Gastroesophageal sphincter (tissue), 4 donors: ENCODE results near the gene SEZ6L. TPM values are rescaled to one million over a fixed set of nuclear protein-coding genes. Genes with fewer than 3 reads are reported as not detected.

ENCODE experiments used
- ATAC-seq: fragments of 150-250 bp; one replicate; pipeline ENCODE4 v1.9.1; 2016; ENCODE audit warnings: mild to moderate bottlenecking, moderate library complexity
- H3K27ac ChIP-seq, 4 donors: fragments of 200-600 bp; sonication (generic) in 3 of 4; 1 replicate in 3 of 4; 2 replicates in 1 of 4; pipeline ENCODE4 v1.5.1; 2016 to 2019
- H3K27me3 ChIP-seq: fragments of 200-600 bp; sonication (generic); one replicate; pipeline ENCODE4 v1.5.1; 2019
- H3K36me3 ChIP-seq, 2 donors: fragments of 200-600 bp; sonication (generic); one replicate each; pipeline ENCODE4 v1.5.1; 2019; ENCODE audit warnings: control low read depth in 1 of 2
- H3K4me1 ChIP-seq, 3 donors: fragments of 200-600 bp; sonication (generic); 1 replicate in 2 of 3; 2 replicates in 1 of 3; pipeline ENCODE4 v1.5.1; 2016 to 2019; ENCODE audit warnings: control low read depth in 2 of 3
- H3K4me3 ChIP-seq, 2 donors: fragments of 200-600 bp; sonication (generic); one replicate each; pipeline ENCODE4 v1.5.1; 2019; ENCODE audit warnings: mild to moderate bottlenecking in 1 of 2, moderate library complexity in 1 of 2
- H3K9me3 ChIP-seq, 3 donors: fragments of 200-600 bp; sonication (generic); one replicate each; pipeline ENCODE4 v1.5.1; 2017 to 2019; ENCODE audit warnings: control low read depth in 2 of 3
- CTCF ChIP-seq, 4 experiments: fragments of 200-600 bp in 2 of 4; fragments of 450-650 bp in 2 of 4; sonication (generic) in 1 of 4; IDR thresholded peaks; one replicate each; pipeline ENCODE4 v1.5.1; 2017 to 2019; ENCODE audit warnings: antibody characterized with exemption in 4 of 4, mild to moderate bottlenecking in 2 of 4, moderate library complexity in 2 of 4
- EP300 ChIP-seq: sonication (generic); formaldehyde crosslinking; IDR thresholded peaks from one replicate; pipeline ENCODE4 v1.6.1; 2017; ENCODE audit warnings: antibody characterized with exemption, mild to moderate bottlenecking
- POLR2A ChIP-seq, 2 donors: fragments of 450-650 bp; IDR thresholded peaks; one replicate each; pipeline ENCODE4 v1.6.1; 2017; ENCODE audit warnings: antibody characterized with exemption in 2 of 2, mild to moderate bottlenecking in 2 of 2, moderate library complexity in 1 of 2
- POLR2AphosphoS5 ChIP-seq: sonication (generic); formaldehyde crosslinking; IDR thresholded peaks from one replicate; pipeline ENCODE4 v1.6.1; 2017; ENCODE audit warnings: antibody characterized with exemption
- WGBS, 2 donors: methylation state at CpG; one replicate each; pipeline ENCODE4 v1.1.5; 2018; ENCODE audit warnings: low coverage in 1 of 2; 5-methylcytosine and 5-hydroxymethylcytosine counted together
- total RNA-seq, 4 donors: library from RNA; depleted of rRNA; stranded (reverse); fragments of >200 nt; gene quantifications; one replicate each; pipeline ENCODE4 v1.1.0, GENCODE V29; 2016

SEZ6L gene
- total RNA-seq, 4 donors from 2014 or later = 0.12 to 0.47 (median 0.28) TPM

GRCh38 chr22:26127556-26127955 lies 41.7 kb upstream of the SEZ6L start:
- ATAC-seq = no peak
- no peaks in the 10 kb centered on the region for H3K36me3 ChIP-seq
- no peak overlapping the region for H3K27ac ChIP-seq
- no peak for TF ChIP-seq POLR2A (IDR thresholded peaks at IDR 0.05)
- no peak for TF ChIP-seq CTCF (IDR thresholded peaks at IDR 0.05)
- TF ChIP-seq POLR2AphosphoS5 = no peak
- no peak for TF ChIP-seq EP300
- WGBS, 2 donors = 58 to 62% methylated on average over 4 of the region's 4 CpGs
- H3K9me3 ChIP-seq = no peaks in the 10 kb centered on the region
- H3K27me3 ChIP-seq = peaks cover 36% of the 10 kb centered on the region
- no peaks in the 10 kb centered on the region for H3K4me1 ChIP-seq
- H3K4me3 ChIP-seq = no peak overlapping the region

- Histone ChIP-seq H3K4me1 (no peaks in the 10 kb centered on the region), H3K27ac (no peak overlapping the region), H3K9me3 (no peaks in the 10 kb centered on the region), H3K27me3 (peaks cover 62% of the 10 kb centered on the region), H3K36me3 (no peaks in the 10 kb centered on the region), H3K4me3 (no peak overlapping the region)
- TF ChIP-seq POLR2AphosphoS5 = no peak
- no peak for TF ChIP-seq CTCF (IDR thresholded peaks at IDR 0.05)
- no peak for TF ChIP-seq POLR2A (IDR thresholded peaks at IDR 0.05)
- no peak for TF ChIP-seq EP300
- 21% methylated on average over 6 to 7 of the region's 10 CpGs for WGBS, 2 donors
- no peak for ATAC-seq
Measured at GRCh38 chr22:26131589-26132154, 37.6 kb upstream of the SEZ6L start.

- WGBS, 2 donors = 73 to 83% methylated on average over 4 to 5 of the region's 7 CpGs
- Histone ChIP-seq H3K36me3 (no peaks in the 10 kb centered on the region), H3K9me3 (no peaks in the 10 kb centered on the region), H3K4me1 (no peaks in the 10 kb centered on the region), H3K27me3 (peaks cover 85% of the 10 kb centered on the region), H3K27ac (no peak overlapping the region), H3K4me3 (no peak overlapping the region)
- ATAC-seq = no peak
- TF ChIP-seq CTCF (IDR thresholded peaks at IDR 0.05) (no peak), EP300 (no peak), POLR2AphosphoS5 (no peak), POLR2A (IDR thresholded peaks at IDR 0.05) (no peak)
Measured at GRCh38 chr22:26134654-26135330, 34.5 kb upstream of the SEZ6L start.

- no peak overlapping the region for H3K4me3 ChIP-seq
- peaks cover 78% of the 10 kb centered on the region for H3K27me3 ChIP-seq
- H3K4me1 ChIP-seq = no peaks in the 10 kb centered on the region
- 53 to 60% methylated on average over 2 of the region's 2 CpGs for WGBS, 2 donors
- TF ChIP-seq POLR2A (IDR thresholded peaks at IDR 0.05) (no peak), EP300 (no peak), POLR2AphosphoS5 (no peak), CTCF (IDR thresholded peaks at IDR 0.05) (no peak)
- ATAC-seq = no peak
- H3K36me3 ChIP-seq = no peaks in the 10 kb centered on the region
- no peak overlapping the region for H3K27ac ChIP-seq
- no peaks in the 10 kb centered on the region for H3K9me3 ChIP-seq
Measured at GRCh38 chr22:26135806-26136205, 33.5 kb upstream of the SEZ6L start.

GRCh38 chr22:26139310-26139709 lies 30.0 kb upstream of the SEZ6L start:
- Histone ChIP-seq H3K27ac (no peak overlapping the region), H3K9me3 (no peaks in the 10 kb centered on the region), H3K36me3 (no peaks in the 10 kb centered on the region), H3K4me3 (no peak overlapping the region), H3K4me1 (no peaks in the 10 kb centered on the region), H3K27me3 (peaks cover 68% of the 10 kb centered on the region)
- ATAC-seq = no peak
- WGBS, 2 donors = no CpG with 5 or more reads among the region's 4 CpGs
- TF ChIP-seq CTCF (IDR thresholded peaks at IDR 0.05) = no peak
- no peak for TF ChIP-seq POLR2A (IDR thresholded peaks at IDR 0.05)
- no peak for TF ChIP-seq POLR2AphosphoS5
- no peak for TF ChIP-seq EP300
